Adipose tissue (tissue), 3 donors: Measurements from ENCODE around the gene STIP1. TPM values are rescaled to one million over a fixed set of nuclear protein-coding genes. Genes with fewer than 3 reads are reported as not detected.
"Not testable (repeated sequence)": the region's sequence is repeated elsewhere in the genome, so short reads cannot be mapped to it uniquely, and the experiment has no call there.

Source experiments
- H3K27ac ChIP-seq: one replicate; pipeline ENCODE4 v1.5.1; 2013; ENCODE audit warnings: low read depth, low read length
- WGBS, 3 donors: extraction: QIAGEN DNeasy Blood & Tissue Kit; methylation state at CpG; one replicate each; pipeline ENCODE4 v1.1.7; 2013; 5-methylcytosine and 5-hydroxymethylcytosine counted together
- polyA plus RNA-seq, 3 donors: library from polyadenylated mRNA; stranded (reverse); fragments of 200-250 nt; gene quantifications; one replicate each; pipeline ENCODE4 v1.2.3, GENCODE V29; 2013
- donor health status: healthy with polysubstance abuse.
- donor health status: Bipolar disorder and iron deficiency.
- donor health status: healthy.

STIP1 gene
- polyA plus RNA-seq, 3 donors = 30.0 to 65.6 (median 46.3) TPM

- H3K27ac ChIP-seq = no peak overlapping the region
- WGBS, 3 donors = 82 to 96% (median 94%) methylated on average over 14 of the region's 14 CpGs
Measured at GRCh38 chr11:64156235-64157011, 29.5 kb upstream of the STIP1 start.

DNA sequence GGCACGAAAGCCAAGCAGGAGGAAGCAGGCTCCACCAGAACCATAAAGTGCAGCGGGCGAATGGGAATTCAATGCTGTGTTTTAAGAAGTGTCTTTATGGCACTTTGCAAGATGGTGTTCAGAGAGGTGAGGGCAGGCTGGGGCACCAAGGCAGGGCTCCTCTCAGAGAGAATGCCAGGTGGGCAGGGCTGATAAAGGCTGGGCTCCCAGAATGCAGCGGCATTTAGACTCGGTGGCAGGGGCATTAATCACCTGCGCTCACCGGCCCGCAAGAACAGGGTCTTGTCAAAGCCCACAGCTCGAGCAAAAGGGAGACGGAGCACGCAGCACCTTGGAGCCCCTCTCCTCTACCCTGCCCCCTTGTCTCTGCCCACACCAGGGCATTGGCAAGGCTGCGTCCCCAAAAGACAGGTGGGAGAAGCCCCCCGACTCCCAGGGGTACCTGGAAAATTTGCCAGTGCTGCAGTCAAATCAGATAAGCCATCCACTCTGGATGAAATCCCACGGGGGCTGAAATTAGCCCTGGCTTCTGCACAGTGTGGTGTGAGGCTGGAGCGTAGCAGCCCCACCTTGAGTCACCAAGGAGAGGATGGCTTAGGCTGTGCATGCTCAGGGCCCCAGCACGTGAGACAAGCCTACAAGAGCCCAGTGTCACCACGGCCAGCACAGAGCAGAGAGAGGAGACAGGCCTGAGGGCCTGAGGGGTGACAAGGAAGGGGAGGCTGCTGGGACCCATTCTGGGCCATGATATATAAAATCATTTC lies 28.2 kb upstream of the STIP1 start:
- H3K27ac ChIP-seq = no peak overlapping the region
- WGBS, 3 donors = 86 to 91% (median 89%) methylated on average over 17 of the region's 17 CpGs

GRCh38 chr11:64161037-64161436 lies 24.9 kb upstream of the STIP1 start:
- no peak overlapping the region for H3K27ac ChIP-seq
- 95 to 99% (median 97%) methylated on average over 10 of the region's 10 CpGs for WGBS, 3 donors

DNA sequence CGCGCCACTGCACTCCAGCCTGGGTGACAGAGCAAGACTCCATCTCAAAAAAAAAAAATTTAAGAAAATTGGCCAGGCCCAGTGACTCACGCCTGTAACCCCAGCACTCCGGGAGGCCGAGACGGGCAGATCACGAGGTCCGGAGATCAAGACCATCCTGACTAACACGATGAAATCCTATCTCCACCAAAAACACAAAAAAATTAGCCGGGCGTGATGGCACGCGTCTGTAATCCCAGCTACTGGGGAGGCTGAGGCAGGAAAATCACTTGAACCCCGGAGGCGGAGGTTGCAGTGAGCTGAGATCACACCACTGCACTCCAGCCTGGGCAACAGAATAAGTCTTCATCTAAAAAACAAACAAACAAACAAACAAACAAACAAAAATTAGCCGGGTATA lies 23.2 kb upstream of the STIP1 start:
- not testable (repeated sequence) for H3K27ac ChIP-seq
- WGBS, 3 donors = 93 to 94% (median 93%) methylated on average over 16 of the region's 16 CpGs

GRCh38 chr11:64163951-64164350 lies 22.0 kb upstream of the STIP1 start:
- 94 to 98% (median 98%) methylated on average over 5 of the region's 5 CpGs for WGBS, 3 donors
- H3K27ac ChIP-seq = no peak overlapping the region

- H3K27ac ChIP-seq = no peak overlapping the region
- 31 to 61% (median 51%) methylated on average over 19 to 20 of the region's 20 CpGs for WGBS, 3 donors
Measured at GRCh38 chr11:64164392-64165312, 21.3 kb upstream of the STIP1 start.

- H3K27ac ChIP-seq = no peak overlapping the region
- 0 to 1% (median 1%) methylated on average over 12 to 32 of the region's 32 CpGs for WGBS, 3 donors
Measured at GRCh38 chr11:64165481-64165841, 20.5 kb upstream of the STIP1 start.

GRCh38 chr11:64165842-64166635 lies 19.9 kb upstream of the STIP1 start, which contains the start of gene MACROD1:
MACROD1 (minus strand) TSS chr11:64166113; CDS start chr11:64165994, 119 bp downstream.
- WGBS, 3 donors = 0 to 1% (median 0%) methylated on average over 87 to 92 of the region's 92 CpGs
- H3K27ac ChIP-seq = no peak within 1 kb of the TSS

GRCh38 chr11:64170419-64170818 lies 15.6 kb upstream of the STIP1 start:
- 79 to 96% (median 95%) methylated on average over 4 of the region's 4 CpGs for WGBS, 3 donors
- no peak overlapping the region for H3K27ac ChIP-seq

- H3K27ac ChIP-seq = no peak overlapping the region
- WGBS, 3 donors = 89 to 95% (median 93%) methylated on average over 4 of the region's 4 CpGs
Measured at GRCh38 chr11:64173616-64174355, 12.2 kb upstream of the STIP1 start.

- H3K27ac ChIP-seq = no peak overlapping the region
- WGBS, 3 donors = 74 to 87% (median 76%) methylated on average over 8 of the region's 8 CpGs
Measured at GRCh38 chr11:64176751-64177150, 9.2 kb upstream of the STIP1 start.

GRCh38 chr11:64178203-64178602 lies 7.8 kb upstream of the STIP1 start:
- WGBS, 3 donors = 87 to 93% (median 87%) methylated on average over 1 of the region's 1 CpG
- H3K27ac ChIP-seq = no peak overlapping the region

DNA sequence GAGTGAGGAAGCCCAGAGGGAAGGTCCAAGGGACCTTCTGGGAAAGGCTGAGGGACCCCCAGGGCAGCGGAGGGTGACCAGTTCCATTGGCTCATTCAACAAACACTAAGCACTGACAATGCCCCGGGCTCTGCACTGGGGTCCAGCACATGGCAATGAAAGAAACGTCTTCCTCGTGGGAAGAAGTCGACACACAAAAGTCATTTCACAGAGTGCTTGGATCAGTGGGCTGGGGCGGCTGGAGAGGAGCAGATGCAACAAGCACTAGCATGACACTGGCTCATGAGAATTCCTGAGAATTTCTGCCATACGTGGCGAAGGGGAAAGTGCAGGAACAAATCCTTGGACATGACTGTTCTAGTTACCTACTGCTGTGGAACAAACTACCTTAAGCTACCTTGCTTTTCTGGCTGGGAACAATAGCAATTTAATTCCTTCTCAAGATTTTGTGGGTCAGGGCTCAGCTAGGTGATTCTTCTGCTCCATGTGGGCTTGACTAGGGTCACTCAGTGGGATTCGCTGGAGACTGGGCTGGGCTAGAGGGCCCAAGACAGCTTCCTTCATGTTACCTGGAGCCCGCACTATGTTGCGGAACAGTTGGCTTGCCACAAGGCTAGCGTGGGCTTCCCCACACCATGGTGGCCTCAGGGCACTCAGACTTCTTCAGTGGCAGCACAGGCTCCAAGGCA lies 6.9 kb upstream of the STIP1 start:
- no peak overlapping the region for H3K27ac ChIP-seq
- WGBS, 3 donors = 93 to 96% (median 94%) methylated on average over 12 of the region's 12 CpGs

- 54 to 69% (median 63%) methylated on average over 5 of the region's 5 CpGs for WGBS, 3 donors
Measured at GRCh38 chr11:64180891-64181290, 5.1 kb upstream of the STIP1 start.

DNA sequence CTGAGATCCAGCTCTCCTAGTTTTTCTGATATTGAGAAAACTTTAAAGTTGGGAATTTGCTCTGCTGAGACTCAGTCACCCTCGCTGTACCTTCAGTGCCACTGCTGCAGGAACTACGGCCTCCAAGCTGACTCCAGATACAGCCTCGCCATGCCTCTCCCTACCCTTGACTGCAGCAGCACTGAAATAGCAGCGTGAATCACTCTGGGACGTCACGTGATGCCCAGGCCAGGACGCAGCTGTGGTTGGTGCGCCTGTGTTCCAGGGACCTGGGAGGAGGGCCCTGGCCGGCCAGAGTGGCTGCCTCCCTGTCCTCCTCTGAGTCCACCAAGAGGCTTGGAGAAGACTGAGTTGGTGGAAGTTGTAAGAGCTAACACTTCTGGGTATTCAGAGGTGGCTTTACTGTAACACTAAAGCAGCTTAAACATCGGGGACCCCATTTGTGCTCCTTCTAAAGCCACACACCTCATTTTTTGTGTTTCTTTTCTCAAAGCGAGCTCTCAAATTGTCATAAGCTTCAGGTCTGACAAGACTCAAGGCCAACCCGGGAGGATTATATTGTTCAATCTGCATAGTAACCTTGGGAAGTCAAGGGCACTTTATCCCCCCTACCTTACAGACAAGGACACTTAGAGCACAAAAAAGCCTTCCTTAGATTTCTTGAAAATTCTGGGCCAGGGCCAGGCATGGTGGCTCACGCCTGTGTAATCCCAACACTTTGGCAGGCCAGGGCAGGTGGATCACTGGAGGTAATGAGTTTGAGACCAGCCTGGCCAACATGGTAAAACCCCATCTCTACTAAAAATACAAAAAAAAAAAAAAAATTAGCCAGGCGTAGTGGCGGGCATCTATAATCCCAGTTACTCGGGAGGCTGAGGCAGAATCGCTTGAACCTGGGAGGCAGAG lies 4.2 kb upstream of the STIP1 start:
- WGBS, 3 donors = 22 to 43% (median 40%) methylated on average over 15 to 17 of the region's 17 CpGs
- H3K27ac ChIP-seq = no peak overlapping the region

More at GRCh38 chr11:64180891-64181290, 5.1 kb upstream of the STIP1 start:
- no peak overlapping the region for H3K27ac ChIP-seq

DNA sequence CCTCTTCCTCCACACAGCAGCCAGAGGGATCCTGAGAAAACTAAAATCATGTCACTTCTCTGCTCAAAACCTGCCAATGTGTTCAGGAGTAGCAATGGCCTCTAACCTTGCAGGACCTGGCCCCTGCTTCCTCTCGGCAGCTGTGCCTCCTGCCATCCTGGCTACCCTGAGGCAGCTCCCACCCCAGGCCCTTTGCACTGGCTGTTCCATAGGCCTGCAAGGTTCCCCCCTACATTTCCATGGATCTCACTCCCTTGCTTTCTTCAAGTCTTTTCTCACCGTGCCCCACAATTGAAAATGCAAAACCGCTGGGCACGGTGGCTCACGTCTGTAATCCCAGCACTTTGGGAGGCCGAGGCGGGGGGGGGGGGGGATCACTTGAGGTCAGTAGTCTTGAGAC lies 2.1 kb upstream of the STIP1 start:
- WGBS, 3 donors = 64 to 86% (median 85%) methylated on average over 7 of the region's 7 CpGs

More for the DNA sequence above, 2.1 kb upstream of the STIP1 start:
- no peak overlapping the region for H3K27ac ChIP-seq
